IMR-90 (cell line): Measurements from ENCODE around the gene ALDH1A1. TPM values are rescaled to one million over a fixed set of nuclear protein-coding genes. Genes with fewer than 3 reads are reported as not detected.

Source experiments
- ATAC-seq: fragments of 200-7000 bp; cut with Tn5 transposase; 2 replicates; pipeline ENCODE4 v1.9.1; 2020; ENCODE audit warnings: low read depth, mild to moderate bottlenecking, moderate library complexity
- Bru-seq: library from RNA; stranded (reverse); fragments of 400-500 nt; gene quantifications from one replicate; lab custom pipeline; 2021; lab: Mats Ljungman, UMichigan
- BruChase-seq, 2 experiments: library from RNA; stranded (reverse); fragments of 400-500 nt; gene quantifications; one replicate each; lab custom pipeline; 2021; lab: Mats Ljungman, UMichigan
- BruUV-seq: library from RNA; stranded (reverse); fragments of 400-500 nt; replicated peaks from 2 replicates; lab custom pipeline; 2021; lab: Mats Ljungman, UMichigan
- CTCF ChIA-PET: fragments of 300-600 bp; formaldehyde crosslinking; extraction: SDS; loops from one replicate; lab custom pipeline; 2021; ENCODE audit warnings: antibody characterized with exemption; lab: Yijun Ruan, JAX
- POLR2A ChIA-PET: fragments of 300-600 bp; sonication (Branson Sonifier 250); formaldehyde crosslinking; loops from one replicate; lab custom pipeline; 2022; ENCODE audit warnings: antibody characterized with exemption; ENCODE audit not compliant: unreplicated experiment; lab: Charles Lee
- DNase-seq: peaks from one replicate; pipeline ENCODE4 v3.0.0; 2013
- H2AFZ ChIP-seq: replicated peaks from 2 replicates; pipeline ENCODE3; 2013; ENCODE audit warnings: low read length, mild to moderate bottlenecking; ENCODE audit not compliant: poor library complexity
- H2AK5ac ChIP-seq: 2 replicates; pipeline ENCODE4 v1.6.1; 2013; ENCODE audit warnings: low read depth, low read length, inconsistent platforms
- H2AK9ac ChIP-seq: replicated peaks from 2 replicates; pipeline ENCODE3; 2013; ENCODE audit warnings: mild to moderate bottlenecking, low read depth, low read length, moderate library complexity; ENCODE audit not compliant: poor library complexity
- H2BK120ac ChIP-seq: 2 replicates; pipeline ENCODE4 v1.6.1; 2013; ENCODE audit warnings: low read depth, low read length, inconsistent platforms
- H2BK15ac ChIP-seq: 3 replicates; pipeline ENCODE4 v1.6.1; 2013; ENCODE audit warnings: low read depth, low read length, inconsistent platforms
- H2BK20ac ChIP-seq: 2 replicates; pipeline ENCODE4 v1.6.1; 2013; ENCODE audit warnings: low read depth, mild to moderate bottlenecking, inconsistent platforms, low read length, moderate library complexity
- H2BK5ac ChIP-seq: 2 replicates; pipeline ENCODE4 v1.6.1; 2013; ENCODE audit warnings: mild to moderate bottlenecking, low read depth, low read length, inconsistent platforms; ENCODE audit not compliant: poor library complexity, severe bottlenecking
- H3K14ac ChIP-seq: replicated peaks from 2 replicates; pipeline ENCODE4 v1.6.1; 2013; ENCODE audit warnings: low read depth, low read length, inconsistent platforms
- H3K18ac ChIP-seq: 2 replicates; pipeline ENCODE4 v1.6.1; 2013; ENCODE audit warnings: low read depth, low read length, control low read depth
- H3K23ac ChIP-seq: 2 replicates; pipeline ENCODE4 v1.6.1; 2013; ENCODE audit warnings: low read depth, low read length, inconsistent platforms
- H3K27ac ChIP-seq: 2 replicates; pipeline ENCODE4 v1.5.1; 2013; ENCODE audit warnings: mild to moderate bottlenecking, control low read depth, low read length; ENCODE audit not compliant: insufficient read depth
- H3K27me3 ChIP-seq: 2 replicates; pipeline ENCODE4 v1.6.1; 2013; ENCODE audit warnings: low read length; ENCODE audit not compliant: control insufficient read depth, insufficient read depth
- H3K36me3 ChIP-seq: 2 replicates; pipeline ENCODE4 v1.6.1; 2013; ENCODE audit warnings: low read length, mixed read lengths; ENCODE audit not compliant: control insufficient read depth, insufficient read depth
- H3K4ac ChIP-seq: 2 replicates; pipeline ENCODE4 v1.6.1; 2013; ENCODE audit warnings: low read depth, low read length, inconsistent platforms
- H3K4me1 ChIP-seq: 2 replicates; pipeline ENCODE4 v1.6.1; 2013; ENCODE audit warnings: low read length, mixed read lengths; ENCODE audit not compliant: control insufficient read depth, insufficient read depth
- H3K4me2 ChIP-seq: 2 replicates; pipeline ENCODE4 v1.6.1; 2013; ENCODE audit warnings: low read depth, mild to moderate bottlenecking, control low read depth, low read length, moderate library complexity
- H3K4me3 ChIP-seq: 2 replicates; pipeline ENCODE4 v1.5.1; 2013; ENCODE audit warnings: low read depth, mild to moderate bottlenecking, control low read depth, low read length, moderate library complexity; ENCODE audit not compliant: insufficient read depth
- H3K56ac ChIP-seq: 2 replicates; pipeline ENCODE4 v1.6.1; 2013; ENCODE audit warnings: low read length, inconsistent platforms; ENCODE audit not compliant: insufficient read depth; ENCODE audit errors: extremely low read depth
- H3K79me1 ChIP-seq, 2 experiments: 2 replicates each; pipeline ENCODE4 v1.6.1; 2013; ENCODE audit warnings: low read length in 2 of 2, inconsistent platforms in 1 of 2, low read depth in 1 of 2
- H3K9ac ChIP-seq: 2 replicates; pipeline ENCODE4 v1.6.1; 2013; ENCODE audit warnings: low read depth, low read length, control low read depth
- H3K9me1 ChIP-seq: 2 replicates; pipeline ENCODE4 v1.6.1; 2013; ENCODE audit warnings: low read length, inconsistent platforms; ENCODE audit not compliant: insufficient read depth
- H3K9me3 ChIP-seq: 2 replicates; pipeline ENCODE4 v1.6.1; 2013; ENCODE audit warnings: low read length; ENCODE audit not compliant: control insufficient read depth, insufficient read depth
- H4K20me1 ChIP-seq: 2 replicates; pipeline ENCODE4 v1.6.1; 2013; ENCODE audit warnings: low read length, inconsistent platforms; ENCODE audit not compliant: insufficient read depth
- H4K5ac ChIP-seq: 2 replicates; pipeline ENCODE4 v1.6.1; 2013; ENCODE audit warnings: mild to moderate bottlenecking, low read depth, low read length, control low read depth
- H4K8ac ChIP-seq, 2 experiments: 2 replicates each; pipeline ENCODE4 v1.6.1; 2013; ENCODE audit warnings: low read depth in 2 of 2, low read length in 2 of 2, control low read depth in 1 of 2, inconsistent platforms in 1 of 2
- H4K91ac ChIP-seq: 2 replicates; pipeline ENCODE4 v1.6.1; 2013; ENCODE audit warnings: low read depth, low read length, inconsistent platforms; ENCODE audit not compliant: insufficient read depth
- CEBPB ChIP-seq: IDR thresholded peaks from 2 replicates; pipeline ENCODE4 v1.6.1; 2012; ENCODE audit warnings: low read depth, low read length, improper control_type of control experiment
- WGBS, 2 experiments: methylation state at CpG; one replicate each; pipeline versions ENCODE4 v1.1.5 to v1.1.7; 2013; ENCODE audit warnings: missing lambda C conversion rate in 2 of 2; ENCODE audit not compliant: insufficient read length in 1 of 2; ENCODE audit errors: extremely low coverage in 2 of 2; 5-methylcytosine and 5-hydroxymethylcytosine counted together
- dilution Hi-C: fragments of 300-500 bp; cut with HindIII; formaldehyde crosslinking; loops from one replicate; pipeline ENCODE4 v1.14.3; 2018; ENCODE audit warnings: low sequenced_read_pairs; ENCODE audit not compliant: unreplicated experiment
- in situ Hi-C: fragments of 300-500 bp; cut with MboI; formaldehyde crosslinking; loops from 3 replicates; pipeline ENCODE4 v1.14.3; 2019; ENCODE audit warnings: low sequenced_read_pairs, inconsistent platforms, mixed read lengths
- intact Hi-C: fragments of 100-400 bp; cut with micrococcal nuclease; formaldehyde crosslinking; loops from 2 replicates; pipeline ENCODE4 v1.10.0; 2022
- long read RNA-seq: library from polyadenylated mRNA; unstranded; transcript quantifications from one replicate; pipeline ENCODE4 v2.0.0, GENCODE V29; 2021; ENCODE audit not compliant: unreplicated experiment
- polyA plus RNA-seq, 3 experiments: library from polyadenylated mRNA; depleted of rRNA; stranded (reverse); fragments of >200 nt; gene quantifications; 2 replicates each; pipeline ENCODE4 v1.2.3, GENCODE V29; 2012; ENCODE audit warnings: low replicate concordance in 1 of 3
- total RNA-seq: library from RNA; depleted of rRNA; stranded (reverse); fragments of >200 nt; gene quantifications from 2 replicates; pipeline ENCODE4 v1.2.3, GENCODE V29; 2012; rRNA removed
- TF ChIP-seq, protein P1 (sequence below): fragments of 150-350 bp; IDR thresholded peaks from 2 replicates; pipeline ENCODE4 v1.6.1; 2017; ENCODE audit warnings: mild to moderate bottlenecking, antibody characterized with exemption, low read length, low read depth

ALDH1A1 gene
- total RNA-seq: not detected in 2 replicates
- not detected in 2 replicates for polyA plus RNA-seq (2012; rRNA removed)
- not detected in 2 replicates for polyA plus RNA-seq (2012; cell fraction: cytosol; rRNA removed)
- not detected in 2 replicates for polyA plus RNA-seq (2012; cell fraction: nucleus; rRNA removed; ENCODE audit: low replicate concordance)
- percentile 4 among the genes with signal in this experiment for Bru-seq, nascent RNA
- BruChase-seq, experiment 1, labeled RNA remaining after a 6-hour chase: percentile 9 among the genes with signal in this experiment
- BruChase-seq, experiment 2, labeled RNA remaining after a 2-hour chase: not detected
- long read RNA-seq: 0 reads

DNA sequence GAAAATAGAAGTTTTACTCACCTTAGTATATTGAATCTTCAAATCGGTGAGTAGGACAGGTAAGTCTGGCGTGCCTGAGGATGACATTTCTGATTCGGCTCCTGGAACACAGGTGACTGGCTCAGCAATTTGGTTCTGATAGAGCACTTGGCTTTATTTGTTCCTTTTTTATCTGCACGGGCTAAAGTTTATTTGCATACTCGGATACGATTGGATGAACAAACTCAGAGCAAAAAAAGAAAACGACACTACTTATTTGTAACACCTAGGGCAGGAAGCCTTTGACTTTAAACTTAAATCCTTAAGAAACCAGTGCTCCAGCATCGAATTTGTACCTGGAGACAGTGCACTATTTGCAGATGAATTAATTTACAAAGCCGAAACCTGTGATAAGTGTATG is at the start of gene ALDH1A1:
ALDH1A1 (minus strand) TSS at position 140 of the 400 bp plus-strand sequence; CDS start at position 87, 53 bp downstream.
- ChIA-PET POLR2A (no interaction called here), CTCF (no interaction called here)
- in situ Hi-C loops: no loop called here
- no peak within 1 kb of the TSS for H4K8ac ChIP-seq
- no peak within 1 kb of the TSS for H3K14ac ChIP-seq
- H4K91ac ChIP-seq: no peak within 1 kb of the TSS
- H3K23ac ChIP-seq: no peak within 1 kb of the TSS
- no peaks in the 10 kb centered on the region for H3K36me3 ChIP-seq
- no peak within 1 kb of the TSS for H3K9ac ChIP-seq
- H2AFZ ChIP-seq: no peak within 1 kb of the TSS
- dilution Hi-C loops: no loop called here
- H3K27me3 ChIP-seq: no peaks in the 10 kb centered on the region
- H3K56ac ChIP-seq: no peak within 1 kb of the TSS
- ATAC-seq (no peak), DNase-seq (no peak)
- H2BK15ac ChIP-seq: no peak within 1 kb of the TSS
- no peak within 1 kb of the TSS for H2AK5ac ChIP-seq
- H2BK5ac ChIP-seq: no peak within 1 kb of the TSS
- no peak within 1 kb of the TSS for H2BK120ac ChIP-seq
- H3K4ac ChIP-seq: no peak within 1 kb of the TSS
- no peak within 1 kb of the TSS for H4K5ac ChIP-seq
- no peak within 1 kb of the TSS for H3K4me2 ChIP-seq
- no peak within 1 kb of the TSS for H2AK9ac ChIP-seq
- no TSS peak for BruUV-seq
- H3K4me3 ChIP-seq: no peak within 1 kb of the TSS
- H3K9me3 ChIP-seq: no peaks in the 10 kb centered on the region
- H3K4me1 ChIP-seq: no peaks in the 10 kb centered on the region
- intact Hi-C loops: no loop called here
- no peak within 1 kb of the TSS for H3K18ac ChIP-seq
- TF ChIP-seq, protein P1, sequence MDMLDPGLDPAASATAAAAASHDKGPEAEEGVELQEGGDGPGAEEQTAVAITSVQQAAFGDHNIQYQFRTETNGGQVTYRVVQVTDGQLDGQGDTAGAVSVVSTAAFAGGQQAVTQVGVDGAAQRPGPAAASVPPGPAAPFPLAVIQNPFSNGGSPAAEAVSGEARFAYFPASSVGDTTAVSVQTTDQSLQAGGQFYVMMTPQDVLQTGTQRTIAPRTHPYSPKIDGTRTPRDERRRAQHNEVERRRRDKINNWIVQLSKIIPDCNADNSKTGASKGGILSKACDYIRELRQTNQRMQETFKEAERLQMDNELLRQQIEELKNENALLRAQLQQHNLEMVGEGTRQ: no peak
- no peak for TF ChIP-seq CEBPB
- no peaks in the 10 kb centered on the region for H4K20me1 ChIP-seq
- no peak within 1 kb of the TSS for H2BK20ac ChIP-seq
- H3K79me1 ChIP-seq: no peaks in the 10 kb centered on the region
- no peak within 1 kb of the TSS for H3K27ac ChIP-seq
- H3K9me1 ChIP-seq: no peaks in the 10 kb centered on the region
- no CpG with 5 or more reads among the region's 9 CpGs for WGBS, 2 experiments
